ENCODE data around the gene DCPS. TPM values are rescaled to one million over a fixed set of nuclear protein-coding genes. Genes with fewer than 3 reads are reported as not detected.
A peak's percentile ranks its signal among the peaks of the same experiment; 100 is the strongest.

DCPS gene
- total RNA-seq, 1 donor from 2014 or later = 18.6 TPM

DNA sequence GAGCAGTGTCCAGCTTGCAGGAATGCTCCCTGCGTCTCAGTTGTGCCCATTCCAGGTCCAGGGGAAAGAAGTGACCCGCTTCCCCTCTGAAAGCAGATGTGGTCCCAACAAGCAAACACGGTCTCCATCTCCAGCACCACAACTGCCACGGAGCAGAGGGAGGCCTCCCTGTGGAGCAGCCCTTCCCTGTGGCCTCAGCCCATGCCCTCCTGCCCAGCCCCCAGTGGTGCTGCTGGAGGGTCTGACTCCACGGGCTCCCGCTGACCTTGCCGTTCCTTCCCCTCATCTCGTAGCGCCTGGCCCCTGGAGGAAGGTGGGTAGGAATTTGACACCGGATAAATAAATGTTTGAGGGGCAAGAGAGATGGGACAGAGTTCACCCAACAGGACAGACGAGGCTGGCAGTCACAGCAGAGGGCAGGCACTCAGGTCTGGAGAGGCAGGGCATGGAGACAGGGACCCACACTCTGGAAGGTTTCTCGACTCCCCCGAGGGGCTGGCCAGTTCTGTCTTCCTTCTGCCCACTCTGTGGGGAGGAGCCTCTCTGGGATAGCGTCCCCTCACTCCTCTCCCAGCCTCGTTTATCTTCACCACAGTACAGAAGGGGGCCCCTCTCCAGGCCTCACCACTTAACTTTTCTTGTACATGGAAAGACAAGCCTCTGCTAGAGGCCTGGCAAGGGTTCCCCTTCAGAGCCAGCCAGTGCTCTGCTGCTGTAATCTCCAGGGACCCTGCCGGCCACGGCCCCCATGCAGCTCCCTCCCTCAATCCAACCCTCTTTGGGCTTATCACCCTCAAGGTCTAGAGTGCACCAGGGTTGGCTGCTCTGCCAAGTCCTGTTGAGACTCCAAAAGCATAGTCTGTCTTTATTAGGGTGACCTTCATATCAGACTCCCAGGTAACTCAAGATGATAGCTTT lies 44.1 kb downstream of the DCPS start:
- H3K4me2 ChIP-seq = no peak overlapping the region
- no peak overlapping the region for H3K4me3 Mint-ChIP-seq

DNA sequence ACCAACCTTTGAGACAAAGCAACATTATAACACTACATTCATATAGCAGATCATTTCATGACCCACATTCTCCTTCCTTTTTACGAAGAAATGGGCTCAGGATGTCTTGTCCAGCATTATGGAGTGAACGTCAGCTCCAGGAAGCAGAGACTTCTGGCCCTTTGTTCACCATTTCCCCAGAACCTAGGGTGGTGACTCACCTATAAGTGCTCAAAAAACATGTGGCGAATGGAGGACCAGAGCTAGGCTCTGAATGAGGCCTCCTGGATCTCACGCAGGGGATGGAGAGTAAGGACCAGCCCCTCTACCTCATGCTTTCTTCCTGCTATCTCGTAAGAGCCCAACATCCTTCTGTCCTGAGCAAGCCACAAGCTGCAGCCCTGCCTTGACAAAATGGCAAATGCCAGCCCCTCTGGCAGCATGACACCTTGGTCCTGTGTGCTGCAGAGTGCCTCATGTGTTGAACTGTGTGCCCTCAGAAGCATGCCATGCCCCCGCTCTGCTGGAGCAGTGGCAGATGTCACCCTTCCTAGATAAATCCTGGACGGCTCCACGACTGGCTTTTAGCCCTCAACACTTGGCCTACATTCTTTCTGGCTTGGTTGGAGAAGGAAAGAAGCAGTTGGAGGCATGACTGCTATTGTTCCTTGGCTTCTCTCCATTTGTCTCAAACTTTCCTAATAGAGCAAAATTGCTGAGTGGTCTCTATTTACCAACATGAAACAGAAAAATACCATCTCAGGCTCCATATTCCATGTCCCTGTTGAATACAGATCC lies 45.1 kb downstream of the DCPS start:
- H3K4me2 ChIP-seq = no peak overlapping the region
- H3K27me3 Mint-ChIP-seq (ENCODE audit: insufficient read depth, low read depth) = peaks cover 10% of the 10 kb centered on the region
- peaks cover 13% of the 10 kb centered on the region for H3K4me1 ChIP-seq

More for the DNA sequence above, 44.1 kb downstream of the DCPS start:
- peak overlapping the region; percentile 15 for H3K27ac Mint-ChIP-seq
- Histone ChIP-seq H3K9me3 (ENCODE audit: low read depth) (no peaks in the 10 kb centered on the region), H3K36me3 (no peaks in the 10 kb centered on the region), H3K4me3 (no peak overlapping the region), H3F3A (ENCODE audit: low read depth) (no peaks in the 10 kb centered on the region), H3K27me3 (no peaks in the 10 kb centered on the region), H2AFZ (replicated peaks) (no peak overlapping the region), H3K9ac (no peak overlapping the region), H3K79me2 (ENCODE audit: low read depth) (peaks cover 44% of the 10 kb centered on the region), H3K27ac (peak overlapping the region; percentile 36), H3K4me1 (peaks cover 4% of the 10 kb centered on the region), H4K20me1 (ENCODE audit: low read depth) (peaks cover 39% of the 10 kb centered on the region)
- no peak for DNase-seq (ENCODE audit: low spot score)
- peaks cover 8% of the 10 kb centered on the region for H3K27me3 Mint-ChIP-seq (ENCODE audit: insufficient read depth, low read depth)
- TF ChIP-seq EZH2phosphoT487 (IDR thresholded peaks at IDR 0.05) (no peak), CTCF (IDR thresholded peaks at IDR 0.05) (no peak), EZH2 (IDR thresholded peaks at IDR 0.05) (no peak)
- peaks cover 21% of the 10 kb centered on the region for H3K4me1 Mint-ChIP-seq
- no peaks in the 10 kb centered on the region for H3K9me3 Mint-ChIP-seq
- H3K36me3 Mint-ChIP-seq = peaks cover 22% of the 10 kb centered on the region

DNA sequence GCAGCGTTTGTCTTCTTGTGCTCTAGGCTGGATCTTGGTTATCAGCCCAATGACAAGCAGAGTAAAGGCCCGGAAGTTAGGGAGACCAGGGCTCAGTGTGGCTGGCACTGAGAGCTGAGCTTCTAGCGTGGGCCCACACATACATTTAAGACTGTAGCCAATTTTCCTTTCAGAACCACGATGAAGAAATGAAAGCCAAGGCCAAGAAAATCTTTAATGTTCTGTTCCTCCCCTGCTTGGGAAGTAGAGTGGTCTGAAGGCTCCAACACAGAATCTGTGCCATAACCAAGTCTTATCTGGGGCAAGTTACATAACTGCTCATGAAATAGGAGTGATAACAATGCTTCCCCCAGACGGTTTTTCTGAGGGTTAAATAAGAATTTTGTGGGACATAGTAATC lies 47.0 kb downstream of the DCPS start:
- no peaks in the 10 kb centered on the region for H3K9me3 ChIP-seq (ENCODE audit: low read depth)
- H3F3A ChIP-seq (ENCODE audit: low read depth) = no peaks in the 10 kb centered on the region
- Mint-ChIP-seq H3K27ac (no peak overlapping the region), H3K36me3 (peaks cover 15% of the 10 kb centered on the region), H3K4me3 (no peak overlapping the region), H3K9me3 (no peaks in the 10 kb centered on the region), H3K4me1 (peaks cover 36% of the 10 kb centered on the region), H3K27me3 (ENCODE audit: insufficient read depth, low read depth) (peaks cover 6% of the 10 kb centered on the region)
- TF ChIP-seq EZH2 (IDR thresholded peaks at IDR 0.05) (no peak), CTCF (IDR thresholded peaks at IDR 0.05) (no peak), EZH2phosphoT487 (IDR thresholded peaks at IDR 0.05) (no peak)
- no peak overlapping the region for H3K27ac ChIP-seq
- no peaks in the 10 kb centered on the region for H3K36me3 ChIP-seq
- no peak overlapping the region for H2AFZ ChIP-seq (replicated peaks)
- H3K4me1 ChIP-seq = peaks cover 14% of the 10 kb centered on the region
- peaks cover 66% of the 10 kb centered on the region for H3K79me2 ChIP-seq (ENCODE audit: low read depth)
- H3K4me3 ChIP-seq = no peak overlapping the region
- no peak overlapping the region for H3K4me2 ChIP-seq
- H3K9ac ChIP-seq = no peak overlapping the region
- DNase-seq (ENCODE audit: low spot score) = no peak
- no peaks in the 10 kb centered on the region for H3K27me3 ChIP-seq
- peaks cover 32% of the 10 kb centered on the region for H4K20me1 ChIP-seq (ENCODE audit: low read depth)

More for the DNA sequence above, 45.1 kb downstream of the DCPS start:
- no peaks in the 10 kb centered on the region for H3K9me3 Mint-ChIP-seq
- peaks cover 27% of the 10 kb centered on the region for H3K4me1 Mint-ChIP-seq
- H3K27ac ChIP-seq = no peak overlapping the region
- no peak overlapping the region for H3K4me3 Mint-ChIP-seq
- H3K36me3 ChIP-seq = no peaks in the 10 kb centered on the region
- H3K79me2 ChIP-seq (ENCODE audit: low read depth) = peaks cover 53% of the 10 kb centered on the region
- DNase-seq (ENCODE audit: low spot score) = no peak
- H3K4me3 ChIP-seq = no peak overlapping the region
- TF ChIP-seq EZH2 (IDR thresholded peaks at IDR 0.05) (no peak), EZH2phosphoT487 (IDR thresholded peaks at IDR 0.05) (no peak), CTCF (IDR thresholded peaks at IDR 0.05) (no peak)
- H3K27ac Mint-ChIP-seq = peak overlapping the region; percentile 15
- peaks cover 18% of the 10 kb centered on the region for H3K36me3 Mint-ChIP-seq
- no peaks in the 10 kb centered on the region for H3K9me3 ChIP-seq (ENCODE audit: low read depth)
- H2AFZ ChIP-seq (replicated peaks) = no peak overlapping the region
- H4K20me1 ChIP-seq (ENCODE audit: low read depth) = peaks cover 42% of the 10 kb centered on the region
- H3K27me3 ChIP-seq = no peaks in the 10 kb centered on the region
- no peaks in the 10 kb centered on the region for H3F3A ChIP-seq (ENCODE audit: low read depth)
- H3K9ac ChIP-seq = no peak overlapping the region
